Esophagus squamous epithelium (tissue), 5 donors: Measurements from ENCODE around the gene ARHGEF25. TPM values are rescaled to one million over a fixed set of nuclear protein-coding genes. Genes with fewer than 3 reads are reported as not detected.
"Not testable (repeated sequence)": the region's sequence is repeated elsewhere in the genome, so short reads cannot be mapped to it uniquely, and the experiment has no call there.

Source experiments
- DNase-seq: peaks from one replicate; lab custom pipeline; 2025; lab: John Stamatoyannopoulos, UW
- H3K27ac ChIP-seq, 4 donors: fragments of 200-600 bp; sonication (generic); one replicate each; pipeline ENCODE4 v1.5.1; 2016 to 2019; ENCODE audit warnings: mild to moderate bottlenecking in 1 of 4
- H3K27me3 ChIP-seq, 4 donors: fragments of 200-600 bp; sonication (generic); 1 replicate in 3 of 4; 2 replicates in 1 of 4; pipeline versions ENCODE4 v1.5.1 to v1.6.0; 2017 to 2021; ENCODE audit warnings: antibody characterized with exemption in 1 of 4
- H3K36me3 ChIP-seq, 3 donors: fragments of 200-600 bp; sonication (generic); one replicate each; pipeline ENCODE4 v1.5.1; 2016 to 2019
- H3K4me1 ChIP-seq, 3 donors: fragments of 200-600 bp; sonication (generic); one replicate each; pipeline ENCODE4 v1.5.1; 2017 to 2019
- H3K4me3 ChIP-seq, 4 donors: fragments of 200-600 bp; sonication (generic); 1 replicate in 3 of 4; 2 replicates in 1 of 4; pipeline ENCODE4 v1.5.1; 2016 to 2019; ENCODE audit warnings: mild to moderate bottlenecking in 2 of 4, moderate library complexity in 1 of 4
- H3K9me3 ChIP-seq, 3 donors: fragments of 200-600 bp; sonication (generic); one replicate each; pipeline ENCODE4 v1.5.1; 2016 to 2019
- POLR2A ChIP-seq, 4 donors: fragments of 450-650 bp; IDR thresholded peaks; one replicate each; pipeline ENCODE4 v1.6.1; 2017; ENCODE audit warnings: antibody characterized with exemption in 4 of 4, mild to moderate bottlenecking in 4 of 4, moderate library complexity in 3 of 4
- WGBS, 2 donors: methylation state at CpG; one replicate each; pipeline ENCODE4 v1.1.5; 2018; 5-methylcytosine and 5-hydroxymethylcytosine counted together
- intact Hi-C: fragments of 100-400 bp; cut with DNase I; formaldehyde crosslinking; loops from one replicate; pipeline ENCODE4 v1.15.0; 2022
- total RNA-seq, 4 donors: library from RNA; depleted of rRNA; stranded (reverse); fragments of >200 nt; gene quantifications; one replicate each; pipeline ENCODE4 v1.1.0, GENCODE V29; 2016
- TF ChIP-seq, protein P1 (sequence below), 6 experiments: fragments of 450-650 bp in 4 of 6; fragments of 200-600 bp in 2 of 6; sonication (generic) in 2 of 6; IDR thresholded peaks; one replicate each; pipeline ENCODE4 v1.5.1; 2016 to 2019; ENCODE audit warnings: antibody characterized with exemption in 6 of 6, mild to moderate bottlenecking in 4 of 6, moderate library complexity in 4 of 6
- donor health status: DM: yes; HTN: yes; CAD: no.

The ARHGEF25 gene
- 10 to 100 TPM in 1 of 4 donors, 1 to 10 TPM in 2, under 1 TPM in 1; 0.76 to 27.7 (median 6.2) TPM for total RNA-seq

DNA sequence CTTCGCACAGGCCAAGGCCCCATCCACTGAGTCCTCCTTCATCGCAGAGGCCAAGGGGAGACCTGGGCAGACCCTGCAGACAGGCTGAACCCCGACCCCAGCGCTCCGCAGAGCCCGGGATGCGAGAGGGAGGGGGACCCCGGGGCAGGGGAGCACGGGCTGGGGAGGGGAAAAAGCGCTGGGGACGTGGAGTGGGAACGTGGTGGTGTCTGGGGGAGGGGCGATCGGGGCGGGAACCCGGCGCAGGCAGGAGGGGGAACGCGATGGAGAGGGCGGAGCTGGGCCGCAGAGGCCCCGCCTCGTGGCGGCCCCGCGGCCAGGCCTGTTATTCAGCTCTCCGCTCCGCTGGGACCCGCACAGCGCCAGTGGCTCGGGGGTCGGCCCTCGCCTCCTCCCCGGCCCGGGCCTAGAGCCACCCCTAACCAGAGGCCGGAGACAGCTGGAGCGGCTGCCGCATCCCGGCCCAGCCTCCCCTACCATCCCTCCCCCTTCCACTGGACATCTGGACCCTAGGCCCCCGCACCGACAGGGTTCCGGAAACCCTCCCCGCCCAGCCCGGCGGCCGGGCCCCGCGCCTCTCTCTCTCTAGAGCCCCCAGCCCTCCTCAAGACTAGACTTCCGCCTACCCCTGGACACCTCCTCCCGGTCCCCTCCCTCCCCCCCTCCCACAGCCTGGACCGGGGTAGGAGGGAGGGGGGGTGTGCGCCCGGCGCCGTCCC lies at the start of gene ARHGEF25:
TSS of gene ARHGEF25 (plus strand) at position 328 of the 719 bp plus-strand sequence. CDS start 460 bp downstream, outside the sequence.
- 1 to 5% methylated on average over 11 to 17 of the region's 55 CpGs for WGBS, 2 donors
- intact Hi-C loops = no loop called here
- DNase-seq = no peak
- Histone ChIP-seq H3K36me3 (peaks cover 0 to 22% (median 0%) of the 10 kb centered on the region in 3 donors), H3K4me3 (peak within 1 kb of the TSS; percentile 45 to 75 (median 63)), H3K27me3 (peaks cover 0 to 58% (median 0%) of the 10 kb centered on the region in 4 donors), H3K4me1 (peaks cover 9 to 57% (median 10%) of the 10 kb centered on the region in 3 donors), H3K9me3 (no peaks in the 10 kb centered on the region), H3K27ac (peak within 1 kb of the TSS; percentile 77 to 92 (median 86))
- TF ChIP-seq, protein P1, sequence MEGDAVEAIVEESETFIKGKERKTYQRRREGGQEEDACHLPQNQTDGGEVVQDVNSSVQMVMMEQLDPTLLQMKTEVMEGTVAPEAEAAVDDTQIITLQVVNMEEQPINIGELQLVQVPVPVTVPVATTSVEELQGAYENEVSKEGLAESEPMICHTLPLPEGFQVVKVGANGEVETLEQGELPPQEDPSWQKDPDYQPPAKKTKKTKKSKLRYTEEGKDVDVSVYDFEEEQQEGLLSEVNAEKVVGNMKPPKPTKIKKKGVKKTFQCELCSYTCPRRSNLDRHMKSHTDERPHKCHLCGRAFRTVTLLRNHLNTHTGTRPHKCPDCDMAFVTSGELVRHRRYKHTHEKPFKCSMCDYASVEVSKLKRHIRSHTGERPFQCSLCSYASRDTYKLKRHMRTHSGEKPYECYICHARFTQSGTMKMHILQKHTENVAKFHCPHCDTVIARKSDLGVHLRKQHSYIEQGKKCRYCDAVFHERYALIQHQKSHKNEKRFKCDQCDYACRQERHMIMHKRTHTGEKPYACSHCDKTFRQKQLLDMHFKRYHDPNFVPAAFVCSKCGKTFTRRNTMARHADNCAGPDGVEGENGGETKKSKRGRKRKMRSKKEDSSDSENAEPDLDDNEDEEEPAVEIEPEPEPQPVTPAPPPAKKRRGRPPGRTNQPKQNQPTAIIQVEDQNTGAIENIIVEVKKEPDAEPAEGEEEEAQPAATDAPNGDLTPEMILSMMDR (IDR thresholded peaks at IDR 0.05) = no peak
- peak in 1 of 4 donors; percentile 65 for TF ChIP-seq POLR2A (IDR thresholded peaks at IDR 0.05)

DNA sequence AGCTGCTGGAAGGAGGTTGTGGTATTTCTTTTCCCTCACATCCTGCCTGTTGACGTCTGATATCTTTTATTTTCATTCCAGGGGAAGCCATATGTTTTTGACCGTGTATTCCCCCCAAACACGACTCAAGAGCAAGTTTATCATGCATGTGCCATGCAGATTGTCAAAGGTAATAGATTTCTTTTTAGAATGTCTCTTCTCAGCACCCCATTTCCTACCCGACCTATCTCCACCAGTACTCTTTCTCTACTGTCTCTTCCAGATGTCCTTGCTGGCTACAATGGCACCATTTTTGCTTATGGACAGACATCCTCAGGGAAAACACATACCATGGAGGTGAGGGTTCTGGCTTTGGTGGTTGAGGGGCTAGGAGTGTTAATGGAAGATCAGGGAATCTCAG lies 47.9 kb upstream of the ARHGEF25 start:
- TF ChIP-seq, protein P1 (IDR thresholded peaks at IDR 0.05) = no peak
- TF ChIP-seq POLR2A (IDR thresholded peaks at IDR 0.05) = no peak
- no peaks in the 10 kb centered on the region for H3K36me3 ChIP-seq
- H3K27me3 ChIP-seq = peaks cover 0 to under 1% (median 0%) of the 10 kb centered on the region in 4 donors
- no peaks in the 10 kb centered on the region for H3K9me3 ChIP-seq
- no peaks in the 10 kb centered on the region for H3K4me1 ChIP-seq
- H3K4me3 ChIP-seq = no peak overlapping the region
- intact Hi-C loops = no loop called here
- DNase-seq = no peak
- H3K27ac ChIP-seq = no peak overlapping the region
- 59 to 73% methylated on average over 4 of the region's 4 CpGs for WGBS, 2 donors

DNA sequence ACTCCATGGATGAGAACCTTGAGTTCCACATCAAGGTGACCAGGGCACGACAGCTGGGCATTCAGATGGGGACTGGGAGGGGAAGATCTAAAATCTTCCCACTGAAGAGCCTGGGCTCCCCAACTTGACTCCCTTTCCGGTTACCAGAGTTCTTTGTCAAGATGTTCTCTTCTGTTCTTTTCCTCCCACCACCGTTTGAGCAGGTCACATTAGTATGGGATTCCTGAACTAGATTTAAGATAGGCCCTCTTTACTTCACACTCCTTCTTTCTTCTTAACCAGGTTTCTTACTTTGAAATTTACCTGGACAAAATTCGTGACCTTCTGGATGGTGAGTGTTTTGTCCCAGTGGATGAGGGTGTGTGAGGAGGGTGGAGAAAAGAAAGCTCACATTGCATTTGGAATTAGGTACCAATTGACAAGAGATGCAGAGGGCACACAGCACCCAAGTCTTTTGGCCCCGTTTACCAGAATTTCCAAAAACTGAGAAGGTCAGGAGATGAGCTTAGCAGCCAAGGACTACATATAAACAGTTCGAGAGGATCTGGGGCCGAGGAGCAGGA lies 47.0 kb upstream of the ARHGEF25 start:
- peaks cover 0 to 7% (median 0%) of the 10 kb centered on the region in 4 donors for H3K27me3 ChIP-seq
- H3K4me3 ChIP-seq = no peak overlapping the region
- H3K9me3 ChIP-seq = no peaks in the 10 kb centered on the region
- DNase-seq = no peak
- H3K36me3 ChIP-seq = no peaks in the 10 kb centered on the region
- WGBS, 2 donors = 75 to 86% methylated on average over 7 of the region's 7 CpGs
- H3K27ac ChIP-seq = no peak overlapping the region
- intact Hi-C loops = no loop called here
- H3K4me1 ChIP-seq = no peaks in the 10 kb centered on the region
- TF ChIP-seq, protein P1 (IDR thresholded peaks at IDR 0.05) = no peak
- TF ChIP-seq POLR2A (IDR thresholded peaks at IDR 0.05) = no peak

DNA sequence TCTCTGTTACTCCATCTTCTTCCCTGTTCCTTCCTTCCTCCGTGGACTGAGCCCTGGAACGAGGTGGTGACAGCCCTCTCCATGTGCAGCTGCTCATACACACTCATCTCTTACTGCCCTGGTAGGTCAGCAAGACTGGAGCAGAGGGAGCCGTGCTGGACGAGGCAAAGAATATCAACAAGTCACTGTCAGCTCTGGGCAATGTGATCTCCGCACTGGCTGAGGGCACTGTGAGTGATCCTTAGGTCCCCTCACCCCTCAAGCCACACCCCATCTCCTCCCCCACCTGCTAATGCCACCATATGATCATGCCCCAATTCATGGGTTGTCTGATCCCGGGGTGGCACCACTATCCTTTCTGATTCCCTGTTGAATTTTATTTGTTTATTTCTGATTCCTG lies 42.4 kb upstream of the ARHGEF25 start:
- no peak for DNase-seq
- Histone ChIP-seq H3K27ac (no peak overlapping the region), H3K4me1 (no peaks in the 10 kb centered on the region), H3K9me3 (no peaks in the 10 kb centered on the region), H3K27me3 (peaks cover 0 to 7% (median 0%) of the 10 kb centered on the region in 4 donors), H3K4me3 (no peak overlapping the region), H3K36me3 (no peaks in the 10 kb centered on the region)
- 67 to 68% methylated on average over 6 of the region's 6 CpGs for WGBS, 2 donors
- intact Hi-C loops = no loop called here
- TF ChIP-seq, protein P1 (IDR thresholded peaks at IDR 0.05) = no peak
- no peak for TF ChIP-seq POLR2A (IDR thresholded peaks at IDR 0.05)

DNA sequence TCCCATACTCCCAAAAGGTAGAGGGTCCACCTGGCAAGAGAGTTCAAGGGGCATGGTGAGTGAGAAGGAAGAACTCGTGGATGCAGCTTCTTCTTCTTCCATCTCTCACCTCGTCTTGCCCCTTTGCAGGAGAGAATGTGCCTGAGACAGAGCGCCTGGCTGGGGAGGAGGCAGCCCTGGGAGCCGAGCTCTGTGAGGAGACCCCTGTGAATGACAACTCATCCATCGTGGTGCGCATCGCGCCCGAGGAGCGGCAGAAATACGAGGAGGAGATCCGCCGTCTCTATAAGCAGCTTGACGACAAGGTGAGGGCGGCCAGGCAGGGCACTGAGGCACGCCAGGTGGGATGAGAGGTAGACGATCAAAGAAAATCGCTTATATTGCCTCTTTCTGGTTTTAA lies 41.4 kb upstream of the ARHGEF25 start:
- Histone ChIP-seq H3K36me3 (no peaks in the 10 kb centered on the region), H3K27me3 (peaks cover 0 to 7% (median 0%) of the 10 kb centered on the region in 4 donors), H3K27ac (no peak overlapping the region), H3K4me3 (no peak overlapping the region), H3K9me3 (no peaks in the 10 kb centered on the region), H3K4me1 (no peaks in the 10 kb centered on the region)
- no peak for TF ChIP-seq POLR2A (IDR thresholded peaks at IDR 0.05)
- TF ChIP-seq, protein P1 (IDR thresholded peaks at IDR 0.05) = no peak
- intact Hi-C loops = no loop called here
- DNase-seq = no peak
- WGBS, 2 donors = 91% methylated on average over 6 to 17 of the region's 18 CpGs

DNA sequence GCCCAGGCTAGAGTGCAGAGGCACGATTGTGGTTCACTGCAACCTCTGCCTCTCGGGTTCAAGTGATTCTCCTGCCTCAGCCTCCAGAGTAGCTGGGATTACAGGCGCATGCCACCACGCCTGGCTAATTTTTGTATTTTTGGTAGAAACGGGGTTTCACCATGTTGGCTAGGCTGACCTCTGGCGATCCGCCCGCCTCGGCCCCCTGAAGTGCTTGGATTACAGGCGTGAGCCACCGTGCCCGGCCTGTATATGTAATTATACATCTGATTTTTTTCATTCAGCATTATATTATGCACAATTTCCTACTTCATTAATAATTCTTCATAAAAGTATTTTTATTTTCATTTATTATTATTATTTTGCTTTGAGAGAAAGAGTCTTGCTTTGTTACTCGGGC lies 40.8 kb upstream of the ARHGEF25 start:
- H3K4me1 ChIP-seq, DNase-seq, H3K27me3 ChIP-seq, H3K27ac ChIP-seq, H3K4me3 ChIP-seq, H3K9me3 ChIP-seq, intact Hi-C loops, H3K36me3 ChIP-seq: not testable (repeated sequence)
- WGBS, 2 donors = 82 to 85% methylated on average over 12 to 13 of the region's 13 CpGs
